ENCODE measurements around the gene PRX.
A peak's percentile ranks its signal among the peaks of the same experiment; 100 is the strongest.

GRCh38 chr19:40420766-40421765 is 7.9 kb upstream of the PRX start:
- TF ChIP-seq SMC3 (conservative IDR thresholded peaks at IDR 0.05; ENCODE audit: poor library complexity) (peak; percentile 71), CTCF (IDR thresholded peaks at IDR 0.05; ENCODE audit: poor library complexity, severe bottlenecking) (peak; percentile 77), MXI1 (conservative IDR thresholded peaks at IDR 0.05; ENCODE audit: poor library complexity, severe bottlenecking) (no peak), EP300 (conservative IDR thresholded peaks at IDR 0.05; ENCODE audit: poor library complexity, severe bottlenecking) (no peak), EZH2 (IDR thresholded peaks at IDR 0.05; ENCODE audit: borderline replicate concordance, insufficient read depth, low read length, poor library complexity, severe bottlenecking) (no peak)

Measured in neural cell (in vitro differentiated cells).